ENCODE results near the gene LPCAT1. TPM values are rescaled to one million over a fixed set of nuclear protein-coding genes. Genes with fewer than 3 reads are reported as not detected.
"Not testable (repeated sequence)": the region's sequence is repeated elsewhere in the genome, so short reads cannot be mapped to it uniquely, and the experiment has no call there.

The LPCAT1 gene
- total RNA-seq, 4 donors from 2014 or later, result 7.7 to 44.8 (median 12.0) TPM

DNA sequence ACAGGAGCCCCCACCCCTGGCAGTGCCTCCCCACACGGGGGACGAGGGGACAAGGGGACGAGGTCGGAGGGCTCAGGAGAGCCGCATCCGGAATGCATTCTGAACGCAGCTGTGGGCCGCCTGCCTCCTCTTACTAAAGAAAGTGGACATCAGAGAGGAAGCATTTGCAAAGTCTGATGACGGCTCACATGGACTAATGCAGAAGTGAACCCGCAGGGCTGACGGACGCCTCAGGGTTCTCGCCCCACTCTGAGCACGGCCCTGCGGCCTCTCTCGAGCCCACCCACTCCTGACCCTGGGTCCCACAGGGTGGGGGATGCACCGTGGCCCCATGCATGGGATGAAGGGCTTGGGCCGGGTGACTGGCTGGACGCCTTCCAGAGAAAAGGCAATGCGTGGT, 5.9 kb downstream of the LPCAT1 start:
- Histone ChIP-seq H3K9me3 (no peaks in the 10 kb centered on the region), H3K4me3 (no peak overlapping the region), H3K27me3 (no peaks in the 10 kb centered on the region), H3K4me1 (peaks cover 12 to 31% (median 17%) of the 10 kb centered on the region in 3 donors), H3K36me3 (peaks cover 0 to 47% (median 0%) of the 10 kb centered on the region in 3 donors), H3K27ac (no peak overlapping the region)
- WGBS, 2 donors, result 85 to 89% methylated on average over 15 to 18 of the region's 20 CpGs
- intact Hi-C loops (cut with DNase I), result no loop called here
- TF ChIP-seq POLR2A (IDR thresholded peaks at IDR 0.05), result no peak
- TF ChIP-seq, protein P1, sequence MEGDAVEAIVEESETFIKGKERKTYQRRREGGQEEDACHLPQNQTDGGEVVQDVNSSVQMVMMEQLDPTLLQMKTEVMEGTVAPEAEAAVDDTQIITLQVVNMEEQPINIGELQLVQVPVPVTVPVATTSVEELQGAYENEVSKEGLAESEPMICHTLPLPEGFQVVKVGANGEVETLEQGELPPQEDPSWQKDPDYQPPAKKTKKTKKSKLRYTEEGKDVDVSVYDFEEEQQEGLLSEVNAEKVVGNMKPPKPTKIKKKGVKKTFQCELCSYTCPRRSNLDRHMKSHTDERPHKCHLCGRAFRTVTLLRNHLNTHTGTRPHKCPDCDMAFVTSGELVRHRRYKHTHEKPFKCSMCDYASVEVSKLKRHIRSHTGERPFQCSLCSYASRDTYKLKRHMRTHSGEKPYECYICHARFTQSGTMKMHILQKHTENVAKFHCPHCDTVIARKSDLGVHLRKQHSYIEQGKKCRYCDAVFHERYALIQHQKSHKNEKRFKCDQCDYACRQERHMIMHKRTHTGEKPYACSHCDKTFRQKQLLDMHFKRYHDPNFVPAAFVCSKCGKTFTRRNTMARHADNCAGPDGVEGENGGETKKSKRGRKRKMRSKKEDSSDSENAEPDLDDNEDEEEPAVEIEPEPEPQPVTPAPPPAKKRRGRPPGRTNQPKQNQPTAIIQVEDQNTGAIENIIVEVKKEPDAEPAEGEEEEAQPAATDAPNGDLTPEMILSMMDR (IDR thresholded peaks at IDR 0.05), result no peak
- DNase-seq, result no peak

DNA sequence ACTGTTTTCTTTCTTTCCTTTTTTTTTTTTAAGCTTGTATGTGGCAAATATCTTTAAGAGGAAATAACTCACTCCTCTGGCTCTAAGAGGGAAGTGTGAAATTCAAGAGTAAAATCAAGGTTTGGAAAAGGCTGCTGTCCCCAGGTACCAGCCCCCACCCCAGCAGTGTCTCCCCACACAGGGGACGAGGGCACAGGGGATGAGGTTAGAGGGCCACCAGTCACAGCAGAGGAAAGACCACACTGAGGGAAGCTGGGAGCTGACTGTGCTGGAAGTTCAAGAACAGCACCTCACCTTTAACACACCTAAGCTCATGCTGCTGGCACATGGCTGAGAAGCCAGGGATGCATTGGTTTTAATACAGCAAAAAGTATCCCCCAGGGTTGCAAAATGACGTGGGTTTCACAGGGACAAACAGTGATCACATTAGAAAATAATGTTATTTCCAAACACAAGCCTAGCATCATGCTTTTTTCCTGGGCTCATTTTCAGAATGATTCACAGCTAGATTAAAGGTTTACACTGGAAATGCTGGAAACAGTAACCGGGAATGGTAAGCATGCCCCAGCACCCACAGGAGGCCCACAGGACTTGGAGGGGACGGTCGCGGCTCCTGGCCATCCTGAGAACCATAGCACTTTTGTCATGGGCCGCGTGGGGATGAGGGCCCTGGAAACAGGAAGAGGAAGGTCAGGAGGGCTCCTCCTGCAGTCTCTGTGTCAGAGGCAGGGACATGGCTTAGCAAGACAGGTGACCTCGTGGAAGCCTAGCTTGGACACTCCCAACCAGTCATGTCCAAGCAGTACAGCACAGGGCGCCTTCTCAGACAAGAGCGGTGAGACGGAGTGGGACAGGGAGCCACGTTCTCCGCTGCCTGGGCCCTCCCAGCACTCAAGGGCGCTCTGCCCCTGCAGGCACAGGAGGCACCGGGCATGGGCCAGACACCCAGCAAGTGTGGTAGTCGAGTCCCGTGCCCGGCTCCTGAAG, 6.9 kb downstream of the LPCAT1 start:
- Histone ChIP-seq H3K9me3 (no peaks in the 10 kb centered on the region), H3K27ac (peak overlapping the region in 1 of 4 donors; percentile 55), H3K4me1 (peaks cover 2 to 22% (median 7%) of the 10 kb centered on the region in 3 donors), H3K36me3 (peaks cover 0 to 56% (median 5%) of the 10 kb centered on the region in 3 donors), H3K4me3 (no peak overlapping the region), H3K27me3 (no peaks in the 10 kb centered on the region)
- TF ChIP-seq POLR2A (IDR thresholded peaks at IDR 0.05), result no peak
- TF ChIP-seq, protein P1 (IDR thresholded peaks at IDR 0.05), result no peak
- WGBS, 2 donors, result 41 to 72% methylated on average over 7 to 16 of the region's 19 CpGs
- DNase-seq, result no peak
- intact Hi-C loops (cut with DNase I), result no loop called here

DNA sequence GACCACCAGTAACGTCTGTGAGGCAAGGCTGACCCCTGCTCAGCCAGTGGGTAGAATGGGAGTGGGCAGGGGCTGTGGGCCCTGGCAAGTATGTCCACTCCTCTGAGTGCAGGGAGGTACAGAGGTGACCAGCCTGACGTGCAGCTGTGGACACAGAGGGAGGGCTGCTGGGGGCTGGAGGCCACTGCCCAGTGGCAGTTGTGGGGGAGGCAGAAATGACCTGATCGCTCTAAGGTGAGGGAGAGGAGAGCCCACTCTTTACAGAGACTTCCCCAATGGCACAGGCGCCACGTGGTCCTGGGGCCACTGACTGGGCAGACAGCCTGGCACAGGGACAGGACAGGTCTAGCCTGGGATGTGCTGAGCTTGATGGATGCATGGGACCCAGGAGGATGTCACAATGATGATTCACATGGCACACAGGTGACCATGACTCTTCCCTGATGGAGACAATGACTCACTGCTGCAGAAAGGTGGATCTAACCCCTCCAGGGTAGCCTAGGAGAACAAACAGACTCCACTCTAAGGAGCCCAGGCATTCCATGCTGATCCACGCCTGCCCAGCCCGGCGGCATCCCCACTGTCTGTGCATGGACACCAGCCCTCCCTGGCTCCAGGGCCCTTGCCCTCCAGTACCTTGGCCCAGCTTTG, 7.7 kb downstream of the LPCAT1 start:
- H3K27ac ChIP-seq, result no peak overlapping the region
- H3K36me3 ChIP-seq, result peaks cover 0 to 65% (median 5%) of the 10 kb centered on the region in 3 donors
- no peak for TF ChIP-seq POLR2A (IDR thresholded peaks at IDR 0.05)
- TF ChIP-seq, protein P1 (IDR thresholded peaks at IDR 0.05), result no peak
- no peak for DNase-seq
- 0 to 56% methylated on average over 3 to 4 of the region's 8 CpGs for whole genome bisulfite sequencing, 2 donors
- H3K4me1 ChIP-seq, result peaks cover 0 to 14% (median 3%) of the 10 kb centered on the region in 3 donors
- no peak overlapping the region for H3K4me3 ChIP-seq
- no peaks in the 10 kb centered on the region for H3K9me3 ChIP-seq
- intact Hi-C loops (cut with DNase I), result no loop called here
- H3K27me3 ChIP-seq, result no peaks in the 10 kb centered on the region

DNA sequence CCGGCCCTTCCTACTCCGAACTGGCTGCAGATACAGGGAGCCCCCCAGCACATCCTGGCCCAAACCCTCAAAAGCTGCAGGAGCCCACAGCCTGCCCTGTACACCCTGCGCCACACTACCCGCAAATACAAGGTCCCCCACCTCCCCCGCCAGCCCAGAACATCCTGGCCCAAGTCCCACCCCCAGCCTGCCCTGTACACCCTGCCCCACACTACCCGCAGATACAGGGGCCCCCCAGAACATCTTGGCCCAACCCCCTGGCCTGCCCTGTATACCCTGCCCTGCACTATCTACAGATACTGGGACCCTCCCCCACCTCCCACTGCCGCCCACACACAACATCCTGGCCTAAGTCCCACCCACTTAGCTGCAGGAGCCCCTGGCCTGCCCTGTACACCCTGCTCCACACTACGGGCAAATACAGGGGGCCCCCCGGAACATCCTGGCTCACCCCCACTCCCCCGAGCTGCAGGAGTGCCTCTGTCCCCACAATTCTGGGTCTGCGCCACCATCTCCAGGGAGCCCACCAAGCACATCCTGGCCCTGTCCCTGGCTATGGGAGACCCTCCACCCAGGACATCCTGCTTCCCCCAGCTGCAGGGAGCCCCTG, 8.3 kb downstream of the LPCAT1 start:
- H3K4me1 ChIP-seq, result peaks cover 0 to 14% (median 3%) of the 10 kb centered on the region in 3 donors
- H3K27ac ChIP-seq, result no peak overlapping the region
- H3K27me3 ChIP-seq, result no peaks in the 10 kb centered on the region
- WGBS, 2 donors, result 88 to 95% methylated on average over 2 to 4 of the region's 11 CpGs
- no peaks in the 10 kb centered on the region for H3K9me3 ChIP-seq
- TF ChIP-seq, protein P1 (IDR thresholded peaks at IDR 0.05), result no peak
- no peak for TF ChIP-seq POLR2A (IDR thresholded peaks at IDR 0.05)
- H3K4me3 ChIP-seq, result no peak overlapping the region
- peaks cover 0 to 65% (median 5%) of the 10 kb centered on the region in 3 donors for H3K36me3 ChIP-seq
- DNase-seq, result no peak
- intact Hi-C loops (cut with DNase I), result no loop called here

DNA sequence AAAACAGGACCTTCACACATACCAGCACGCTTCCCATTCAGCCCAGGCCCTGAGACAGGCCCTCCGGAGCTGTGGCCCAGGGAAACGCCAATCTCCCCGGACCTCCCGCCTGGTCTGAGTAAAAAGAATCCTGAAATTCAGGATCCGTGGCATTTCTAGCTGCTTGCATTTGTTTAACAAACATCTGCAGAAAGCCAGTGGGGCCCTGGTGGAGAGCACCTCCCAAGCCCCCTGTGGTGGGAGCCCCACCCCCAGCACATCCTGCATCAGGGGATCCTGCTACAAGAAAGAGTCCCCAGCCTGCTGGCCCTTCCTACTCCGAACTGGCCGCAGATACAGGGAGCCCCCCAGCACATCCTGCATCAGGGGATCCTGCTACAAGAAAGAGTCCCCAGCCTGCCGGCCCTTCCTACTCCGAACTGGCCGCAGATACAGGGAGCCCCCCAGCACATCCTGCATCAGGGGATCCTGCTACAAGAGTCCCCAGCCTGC, 8.9 kb downstream of the LPCAT1 start:
- DNase-seq; H3K4me3 ChIP-seq; intact Hi-C loops (cut with DNase I); H3K27me3 ChIP-seq; H3K27ac ChIP-seq; H3K9me3 ChIP-seq: not testable (repeated sequence)
- Histone ChIP-seq H3K4me1 (peaks cover 0 to 14% (median 3%) of the 10 kb centered on the region in 3 donors), H3K36me3 (peaks cover 0 to 64% (median 5%) of the 10 kb centered on the region in 3 donors)
- 87 to 92% methylated on average over 5 of the region's 11 CpGs for WGBS, 2 donors
